NCI-H2196 (cell line): ENCODE measurements around the gene CAT.

Source experiments
- DNase-seq: peaks from one replicate; lab custom pipeline; 2025; ENCODE audit not compliant: unreplicated experiment; lab: John Stamatoyannopoulos, UW

Gene CAT

GRCh38 chr11:34438529-34439507 lies at the start of gene CAT:
CAT (plus strand) TSS chr11:34438934; CDS start chr11:34439014, 80 bp downstream.
- DNase-seq, result peak; percentile 92

- no peak for DNase-seq
These were observed 43.9 kb upstream of the CAT start for GRCh38 chr11:34394771-34395300.

GRCh38 chr11:34395916-34396550 lies 42.7 kb upstream of the CAT start:
- no peak for DNase-seq

- no peak for DNase-seq
These were observed 41.6 kb upstream of the CAT start for GRCh38 chr11:34397120-34397519.

GRCh38 chr11:34397811-34398210 lies 40.9 kb upstream of the CAT start:
- no peak for DNase-seq

- DNase-seq, result no peak
These were observed 35.3 kb upstream of the CAT start for GRCh38 chr11:34403431-34403830.

GRCh38 chr11:34404280-34404679 lies 34.5 kb upstream of the CAT start:
- no peak for DNase-seq

- DNase-seq, result no peak
These were observed 33.5 kb upstream of the CAT start for GRCh38 chr11:34405079-34405858.

- DNase-seq, result no peak
These were observed 32.3 kb upstream of the CAT start for GRCh38 chr11:34406413-34406812.

- no peak for DNase-seq
These were observed 31.5 kb upstream of the CAT start for GRCh38 chr11:34407121-34407813.

- no peak for DNase-seq
These were observed 30.1 kb upstream of the CAT start for GRCh38 chr11:34408580-34409172.

GRCh38 chr11:34411111-34411510 lies 27.6 kb upstream of the CAT start:
- no peak for DNase-seq

- no peak for DNase-seq
These were observed 26.9 kb upstream of the CAT start for GRCh38 chr11:34411791-34412190.

GRCh38 chr11:34413263-34413662 lies 25.5 kb upstream of the CAT start:
- no peak for DNase-seq

- DNase-seq, result no peak
These were observed 23.2 kb upstream of the CAT start for GRCh38 chr11:34415538-34415937.

- no peak for DNase-seq
These were observed 22.6 kb upstream of the CAT start for GRCh38 chr11:34416088-34416487.

GRCh38 chr11:34416766-34417165 lies 22.0 kb upstream of the CAT start:
- no peak for DNase-seq

GRCh38 chr11:34417202-34417601 lies 21.5 kb upstream of the CAT start:
- no peak for DNase-seq

- no peak for DNase-seq
These were observed 19.6 kb upstream of the CAT start for GRCh38 chr11:34419158-34419557.

- DNase-seq, result no peak
These were observed 15.4 kb upstream of the CAT start for GRCh38 chr11:34423300-34423699.
